Measurements from ENCODE around the gene MROH2B. TPM values are rescaled to one million over a fixed set of nuclear protein-coding genes. Genes with fewer than 3 reads are reported as not detected.

Gene MROH2B
- total and polyA plus RNA-seq, 2 experiments from 2014 or later = not detected

GRCh38 chr5:41003670-41004376 lies 67.3 kb downstream of the MROH2B start:
- Histone ChIP-seq H3K27me3 (no peaks in the 10 kb centered on the region), H3K4me1 (ENCODE audit: low read depth) (no peaks in the 10 kb centered on the region), H3K36me3 (no peaks in the 10 kb centered on the region), H3K27ac (no peak overlapping the region), H3K4me3 (no peak overlapping the region), H3K9me3 (ENCODE audit: low read depth) (no peaks in the 10 kb centered on the region)
- DNase-seq (ENCODE audit: low read depth in 1 of 2, low spot score in 1 of 2) = no peak
- TF ChIP-seq, protein P1, sequence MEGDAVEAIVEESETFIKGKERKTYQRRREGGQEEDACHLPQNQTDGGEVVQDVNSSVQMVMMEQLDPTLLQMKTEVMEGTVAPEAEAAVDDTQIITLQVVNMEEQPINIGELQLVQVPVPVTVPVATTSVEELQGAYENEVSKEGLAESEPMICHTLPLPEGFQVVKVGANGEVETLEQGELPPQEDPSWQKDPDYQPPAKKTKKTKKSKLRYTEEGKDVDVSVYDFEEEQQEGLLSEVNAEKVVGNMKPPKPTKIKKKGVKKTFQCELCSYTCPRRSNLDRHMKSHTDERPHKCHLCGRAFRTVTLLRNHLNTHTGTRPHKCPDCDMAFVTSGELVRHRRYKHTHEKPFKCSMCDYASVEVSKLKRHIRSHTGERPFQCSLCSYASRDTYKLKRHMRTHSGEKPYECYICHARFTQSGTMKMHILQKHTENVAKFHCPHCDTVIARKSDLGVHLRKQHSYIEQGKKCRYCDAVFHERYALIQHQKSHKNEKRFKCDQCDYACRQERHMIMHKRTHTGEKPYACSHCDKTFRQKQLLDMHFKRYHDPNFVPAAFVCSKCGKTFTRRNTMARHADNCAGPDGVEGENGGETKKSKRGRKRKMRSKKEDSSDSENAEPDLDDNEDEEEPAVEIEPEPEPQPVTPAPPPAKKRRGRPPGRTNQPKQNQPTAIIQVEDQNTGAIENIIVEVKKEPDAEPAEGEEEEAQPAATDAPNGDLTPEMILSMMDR (IDR thresholded peaks at IDR 0.05; ENCODE audit: low read depth, low read length) = no peak

DNA sequence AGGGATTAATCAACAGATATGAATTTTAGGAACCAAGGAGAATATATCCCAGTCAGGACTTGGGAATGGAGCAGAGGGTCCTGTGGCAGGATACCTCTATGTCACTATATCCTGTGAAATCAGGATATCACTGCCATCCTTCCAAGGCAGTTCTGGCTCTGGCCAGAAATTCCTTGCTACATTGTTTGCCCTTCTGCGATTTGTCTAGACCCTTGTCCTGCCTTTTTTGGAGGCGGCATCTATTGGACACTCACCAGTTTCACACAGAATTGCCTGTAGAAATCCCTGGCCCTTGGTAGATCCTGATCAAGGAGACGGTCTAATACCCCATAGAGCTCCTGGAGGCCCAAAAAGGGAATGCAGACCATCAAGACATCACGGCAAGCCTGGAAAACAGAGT lies 71.2 kb downstream of the MROH2B start:
- Histone ChIP-seq H3K9me3 (ENCODE audit: low read depth) (no peaks in the 10 kb centered on the region), H3K4me1 (ENCODE audit: low read depth) (no peaks in the 10 kb centered on the region), H3K36me3 (no peaks in the 10 kb centered on the region), H3K4me3 (no peak overlapping the region), H3K27me3 (no peaks in the 10 kb centered on the region), H3K27ac (no peak overlapping the region)
- TF ChIP-seq, protein P1 (IDR thresholded peaks at IDR 0.05; ENCODE audit: low read depth, low read length) = no peak
- peak in 1 of 2 donors; percentile 31 for DNase-seq (ENCODE audit: low read depth in 1 of 2, low spot score in 1 of 2)

- no peak for DNase-seq (ENCODE audit: low read depth in 1 of 2, low spot score in 1 of 2)
- Histone ChIP-seq H3K4me3 (no peak overlapping the region), H3K4me1 (ENCODE audit: low read depth) (no peaks in the 10 kb centered on the region), H3K27me3 (no peaks in the 10 kb centered on the region), H3K9me3 (ENCODE audit: low read depth) (no peaks in the 10 kb centered on the region), H3K36me3 (no peaks in the 10 kb centered on the region), H3K27ac (no peak overlapping the region)
- TF ChIP-seq, protein P1 (IDR thresholded peaks at IDR 0.05; ENCODE audit: low read depth, low read length) = no peak
These were observed 72.0 kb downstream of the MROH2B start for GRCh38 chr5:40999142-40999541.

DNA sequence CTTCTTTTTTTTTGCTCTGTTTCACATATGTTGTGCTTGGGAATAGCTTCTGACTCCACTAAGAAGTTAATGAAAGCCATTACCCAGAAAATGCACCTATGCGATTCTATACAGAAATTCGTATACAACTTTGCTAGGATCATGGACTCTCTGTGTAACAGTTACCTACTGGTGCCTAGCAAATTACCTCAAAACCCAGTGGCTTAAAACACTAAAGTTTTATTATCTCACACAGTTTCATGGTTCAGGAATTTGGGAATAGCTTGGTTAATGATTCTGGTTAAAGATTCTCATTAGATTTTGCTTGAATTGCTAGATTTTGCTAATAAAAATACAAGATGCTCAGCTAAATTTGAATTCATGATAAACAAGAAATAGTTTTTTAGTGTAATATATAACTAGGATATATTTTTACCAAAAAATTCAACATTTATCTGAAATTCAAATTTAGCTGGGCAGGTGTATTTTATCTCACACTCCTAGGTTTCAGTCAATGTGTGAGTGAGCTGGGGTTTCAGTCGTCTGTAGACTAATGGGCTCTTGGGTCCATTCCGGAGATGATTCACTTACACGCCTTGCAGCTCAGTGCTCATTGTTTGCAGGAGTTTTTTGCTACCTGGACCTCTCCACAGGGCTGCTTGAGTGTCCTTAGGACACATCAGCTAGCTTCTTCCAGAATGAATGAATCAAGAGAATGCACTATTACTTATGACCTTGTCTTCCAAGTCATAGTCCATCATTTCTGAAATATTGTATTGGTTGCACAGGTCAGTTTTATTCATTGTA lies 75.1 kb downstream of the MROH2B start:
- H3K9me3 ChIP-seq (ENCODE audit: low read depth) = no peaks in the 10 kb centered on the region
- no peaks in the 10 kb centered on the region for H3K27me3 ChIP-seq
- TF ChIP-seq, protein P1 (IDR thresholded peaks at IDR 0.05; ENCODE audit: low read depth, low read length) = no peak
- DNase-seq (ENCODE audit: low read depth in 1 of 2, low spot score in 1 of 2) = peak in 1 of 2 donors; percentile 35
- no peak overlapping the region for H3K4me3 ChIP-seq
- no peaks in the 10 kb centered on the region for H3K36me3 ChIP-seq
- H3K27ac ChIP-seq = no peak overlapping the region
- H3K4me1 ChIP-seq (ENCODE audit: low read depth) = peaks cover 7% of the 10 kb centered on the region

DNA sequence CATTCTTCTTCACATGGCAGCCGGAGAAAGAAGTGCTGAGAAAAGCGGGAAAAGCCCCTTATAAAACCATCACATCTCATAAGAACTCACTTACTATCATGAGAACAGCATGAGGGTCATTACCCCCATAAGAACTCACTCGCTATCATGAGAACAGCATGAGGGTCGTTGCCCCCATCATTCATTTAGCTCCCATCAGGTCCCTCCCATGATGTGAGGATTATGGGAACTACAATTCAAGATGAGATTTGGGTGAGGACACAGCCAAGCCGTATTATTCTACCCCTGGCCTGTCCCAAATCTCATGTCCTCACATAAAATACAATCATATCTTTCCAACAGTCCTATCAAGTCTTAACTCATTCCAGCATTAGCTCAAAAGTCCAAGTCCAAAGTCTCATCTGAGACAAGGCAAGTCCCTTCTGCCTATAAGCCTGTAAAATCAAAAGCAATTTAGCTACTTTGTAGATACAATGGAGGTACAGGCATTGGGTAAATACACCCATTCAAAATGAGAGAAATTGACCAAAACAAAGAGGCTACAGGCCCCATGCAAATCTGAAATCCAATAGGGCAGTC lies 79.1 kb downstream of the MROH2B start:
- Histone ChIP-seq H3K36me3 (no peaks in the 10 kb centered on the region), H3K4me1 (ENCODE audit: low read depth) (peaks cover 12% of the 10 kb centered on the region), H3K4me3 (no peak overlapping the region), H3K9me3 (ENCODE audit: low read depth) (no peaks in the 10 kb centered on the region), H3K27me3 (no peaks in the 10 kb centered on the region), H3K27ac (peak overlapping the region; percentile 82)
- TF ChIP-seq, protein P1 (IDR thresholded peaks at IDR 0.05; ENCODE audit: low read depth, low read length) = no peak
- peak in 1 of 2 donors; percentile 54 for DNase-seq (ENCODE audit: low read depth in 1 of 2, low spot score in 1 of 2)

All from cardiac muscle cell (in vitro differentiated cells and primary cell).